HG02981 (cell line): ENCODE data around the gene HYOU1.
"Not testable (repeated sequence)": the region's sequence is repeated elsewhere in the genome, so short reads cannot be mapped to it uniquely, and the experiment has no call there.

ENCODE experiments used
- ATAC-seq: cut with Tn5 transposase; IDR thresholded peaks from one replicate; pipeline ENCODE4 v1.9.1; 2021; ENCODE audit warnings: mild to moderate bottlenecking, moderate library complexity; ENCODE audit not compliant: unreplicated experiment

Gene HYOU1

DNA sequence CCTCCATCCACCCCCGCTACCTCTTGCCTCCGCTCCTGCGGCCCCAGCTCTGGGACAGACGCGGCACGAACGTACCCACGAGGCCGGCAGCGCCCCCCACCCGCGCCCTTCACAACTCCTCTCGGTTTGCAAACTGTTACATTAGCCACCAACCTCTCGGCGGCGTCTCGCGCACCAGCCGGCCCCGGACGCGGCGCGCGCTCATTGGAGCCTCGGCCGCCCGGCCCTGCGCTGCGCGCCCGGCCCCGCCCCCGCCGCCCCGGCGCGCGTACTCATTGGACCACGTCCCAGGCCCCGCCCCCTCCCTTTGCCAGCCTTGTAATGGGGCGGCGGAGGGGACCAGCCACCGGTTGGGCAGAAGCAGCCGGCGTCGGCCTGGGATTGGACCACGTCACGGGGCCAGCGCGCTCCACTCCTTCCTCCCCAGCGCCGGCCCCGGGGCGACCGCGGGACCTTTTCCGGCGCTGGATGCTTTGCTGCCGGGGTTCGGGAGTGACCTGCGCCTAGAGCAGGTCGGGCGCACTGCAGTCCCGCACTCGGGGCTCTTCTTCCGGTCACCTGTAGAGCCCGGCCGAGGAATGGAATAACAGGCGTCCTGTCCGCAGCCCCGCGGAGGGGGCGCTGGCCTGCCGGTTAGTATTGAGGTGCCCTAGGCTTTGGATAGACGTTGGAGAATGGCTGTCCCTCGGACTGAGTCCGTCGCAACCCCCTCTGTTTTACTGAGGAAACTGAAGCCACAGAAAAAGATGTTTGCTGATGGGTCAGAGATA lies at the start of gene HYOU1:
Gene HYOU1 (minus strand): TSS at position 206 of the 770 bp plus-strand sequence. CDS start 1,045 bp downstream, outside the sequence.
- peak; percentile 92 for ATAC-seq

DNA sequence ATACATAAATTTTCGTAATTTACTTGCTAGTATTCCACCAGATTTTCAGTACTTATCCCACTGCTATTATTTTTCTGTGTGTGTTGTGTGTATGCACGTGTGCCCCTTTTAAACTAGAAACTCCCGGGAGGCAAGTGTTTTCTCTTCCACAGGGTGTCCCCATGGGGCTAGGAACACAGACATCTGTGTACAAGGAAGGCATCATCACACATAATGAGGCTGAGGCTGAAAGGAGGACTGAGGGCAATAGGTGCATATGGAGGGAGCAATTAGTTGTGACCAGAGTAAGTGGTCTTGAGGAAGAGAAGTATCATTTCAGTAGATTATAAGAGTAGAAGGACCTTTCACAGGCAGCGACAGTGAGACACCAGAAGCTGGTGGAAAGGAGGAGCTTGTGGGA lies 46.8 kb upstream of the HYOU1 start:
- no peak for ATAC-seq

GRCh38 chr11:119103161-119103664 lies 46.2 kb upstream of the HYOU1 start:
- not testable (repeated sequence) for ATAC-seq

DNA sequence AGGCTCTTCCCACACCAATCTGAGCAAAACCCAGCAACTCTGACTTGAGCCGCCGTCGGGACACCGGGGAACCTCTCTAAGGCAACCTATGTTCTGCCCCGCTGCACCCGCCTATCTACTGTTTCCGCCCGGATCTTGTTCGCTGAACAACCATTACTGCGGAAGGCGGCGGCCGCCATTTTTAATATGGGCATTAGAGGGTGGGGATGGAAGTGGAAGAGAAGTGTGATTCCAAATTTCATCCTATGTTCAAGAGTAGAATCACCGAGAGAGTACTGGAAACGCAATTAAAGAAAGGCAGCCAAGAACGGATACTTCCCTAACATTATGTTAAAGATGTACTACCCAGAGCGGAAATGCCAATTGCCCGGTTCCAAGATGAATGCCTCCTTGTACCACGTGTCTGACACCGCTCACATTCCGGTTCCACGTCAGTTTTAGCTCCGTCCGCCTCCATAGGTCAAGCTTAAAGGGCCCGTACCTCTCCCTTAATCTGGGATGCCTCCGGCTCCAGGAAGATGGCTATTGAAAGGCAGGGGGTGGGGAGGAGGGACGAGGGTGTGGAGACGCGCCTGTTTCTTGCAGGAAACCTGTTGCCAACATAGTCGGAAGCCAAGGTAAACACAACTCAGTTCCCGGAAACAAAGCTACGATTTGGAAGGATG lies 44.9 kb upstream of the HYOU1 start, which contains the start of gene DPAGT1:
Gene DPAGT1 (minus strand): TSS at position 95 of the 665 bp plus-strand sequence. CDS start 198 bp downstream, outside the sequence.
- peak; percentile 68 for ATAC-seq

DNA sequence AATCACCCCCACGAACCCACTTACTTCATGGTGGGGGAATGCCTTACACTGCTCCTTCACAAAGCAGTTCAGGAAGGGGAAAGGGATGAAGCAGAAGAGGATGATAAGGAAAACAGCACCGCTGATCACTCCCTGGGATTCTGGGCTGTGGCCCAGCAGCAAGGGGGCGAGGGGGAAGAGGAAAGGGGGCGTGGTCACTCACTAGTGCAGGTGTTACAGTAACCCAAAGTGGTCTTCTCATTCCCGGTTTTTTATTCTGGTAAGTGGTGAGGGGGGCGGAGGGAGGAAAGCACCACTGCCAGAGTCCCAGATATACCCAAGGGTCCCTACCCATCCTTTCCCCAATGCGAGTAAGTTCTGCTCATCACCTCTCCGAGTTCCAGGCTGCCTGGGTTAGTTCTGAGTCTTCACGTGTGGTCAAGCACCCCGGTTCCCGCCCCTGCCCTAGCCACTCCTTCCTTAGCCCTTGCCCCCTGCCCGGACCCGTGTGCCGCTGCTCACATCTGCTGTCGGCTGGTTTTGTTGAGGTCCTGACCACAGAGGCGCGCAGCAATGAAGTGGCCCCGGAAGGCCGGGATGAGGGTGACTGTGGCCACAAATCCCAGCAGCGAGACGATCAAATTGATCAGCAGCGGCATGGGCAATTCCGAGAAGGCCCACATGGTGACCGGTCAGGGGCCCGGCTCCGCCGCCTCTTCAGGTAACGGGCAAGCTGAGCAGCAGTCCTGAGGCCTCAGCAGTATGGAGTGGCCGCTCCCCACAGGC lies 44.2 kb upstream of the HYOU1 start:
- ATAC-seq, result peak; percentile 21

DNA sequence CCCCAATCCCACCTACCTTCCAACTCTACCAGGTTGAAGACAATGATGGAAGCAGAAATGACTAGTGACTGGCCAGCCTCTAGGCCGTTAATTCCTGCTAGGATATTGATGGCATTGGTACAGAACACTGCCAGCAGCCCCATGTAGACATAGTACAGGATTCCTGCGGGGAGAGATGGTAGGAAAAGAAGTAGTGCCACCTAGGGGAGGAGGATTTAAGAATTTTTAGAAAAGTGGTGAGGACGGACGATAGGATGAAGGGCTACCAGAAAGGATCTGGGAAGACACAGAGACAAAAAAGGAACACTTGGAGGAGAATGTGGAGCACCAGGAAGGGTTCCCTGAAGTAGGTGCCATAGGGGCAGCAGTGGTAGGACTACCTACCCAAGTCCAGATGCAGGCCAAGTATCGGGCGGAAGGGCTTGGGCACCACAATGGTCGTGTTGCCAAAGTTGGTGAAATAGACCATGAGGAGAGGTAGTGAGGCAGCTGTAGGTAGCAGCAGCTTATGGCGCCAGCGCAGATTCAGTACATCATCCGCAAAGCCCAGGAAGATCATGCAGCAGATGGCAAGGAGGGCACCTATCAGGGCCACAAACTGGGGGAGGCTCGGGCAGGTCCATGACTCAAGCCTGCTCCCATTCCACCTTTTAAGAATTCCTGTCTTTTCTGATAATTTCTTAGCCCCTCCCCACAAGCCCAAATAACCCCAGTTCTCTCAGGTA lies 43.4 kb upstream of the HYOU1 start:
- no peak for ATAC-seq

DNA sequence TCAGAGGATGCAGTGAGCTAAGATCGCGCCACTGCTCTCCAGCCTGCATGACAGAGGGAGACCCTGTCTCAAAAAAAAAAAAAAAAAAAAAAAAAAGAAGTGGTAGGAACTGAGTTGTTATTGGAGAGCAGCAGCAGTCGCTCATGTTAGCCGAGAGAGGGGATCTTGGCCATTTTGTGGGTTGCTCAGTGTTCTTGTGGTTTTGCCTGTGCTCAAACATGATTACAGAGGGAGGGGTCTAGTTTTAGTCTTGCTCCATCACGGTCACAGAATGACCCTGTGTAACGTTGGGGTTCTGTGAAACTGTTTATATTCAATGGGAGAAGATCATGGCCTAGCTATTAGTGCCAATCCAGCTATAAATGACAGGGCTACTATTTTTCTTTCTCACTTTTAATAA lies 42.7 kb upstream of the HYOU1 start:
- ATAC-seq, result no peak

- peak; percentile 78 for ATAC-seq
These were observed 38.3 kb upstream of the HYOU1 start for GRCh38 chr11:119095066-119095880.

DNA sequence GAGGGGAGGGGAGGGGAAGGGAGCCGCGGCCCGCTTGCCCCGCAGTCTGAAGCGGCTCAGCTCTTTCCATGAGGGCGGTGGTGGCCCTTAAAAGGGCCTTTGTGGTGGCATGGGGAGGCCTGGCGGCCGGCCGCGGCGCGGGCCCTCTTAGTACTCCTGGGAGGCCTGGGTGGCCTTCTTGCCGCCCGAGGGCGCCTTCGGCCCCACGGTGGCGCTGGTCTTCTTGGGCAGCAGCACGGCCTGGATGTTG lies 37.7 kb upstream of the HYOU1 start:
- peak; percentile 30 for ATAC-seq

GRCh38 chr11:119093942-119094815 lies 37.2 kb upstream of the HYOU1 start:
- no peak for ATAC-seq

GRCh38 chr11:119092880-119093842 lies 36.2 kb upstream of the HYOU1 start:
- no peak for ATAC-seq

- ATAC-seq, result no peak
These were observed 35.2 kb upstream of the HYOU1 start for GRCh38 chr11:119091966-119092879.

- no peak for ATAC-seq
These were observed 34.2 kb upstream of the HYOU1 start for GRCh38 chr11:119091178-119091577.

DNA sequence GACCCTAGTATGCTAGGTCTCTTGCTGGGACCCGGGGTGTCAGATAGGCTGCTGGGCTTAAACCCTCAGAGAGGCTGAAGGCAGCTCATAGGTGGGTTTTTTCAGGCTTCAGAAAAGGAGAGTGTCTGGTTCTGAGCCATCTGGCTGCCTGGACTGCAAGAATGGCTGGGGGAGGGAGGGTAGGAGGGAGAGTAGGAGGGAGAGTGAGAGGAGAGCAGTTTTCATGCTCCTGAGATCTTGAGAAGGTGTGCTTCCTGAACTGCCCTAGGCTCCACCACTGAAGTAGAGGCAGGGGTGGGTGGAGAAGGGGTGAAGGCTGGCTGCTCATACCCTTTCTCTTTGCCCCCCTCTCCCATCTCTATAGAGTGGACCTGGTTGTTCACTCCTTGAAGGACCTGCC lies 32.3 kb upstream of the HYOU1 start:
- no peak for ATAC-seq

- no peak for ATAC-seq
These were observed 31.4 kb upstream of the HYOU1 start for GRCh38 chr11:119088406-119088805.

DNA sequence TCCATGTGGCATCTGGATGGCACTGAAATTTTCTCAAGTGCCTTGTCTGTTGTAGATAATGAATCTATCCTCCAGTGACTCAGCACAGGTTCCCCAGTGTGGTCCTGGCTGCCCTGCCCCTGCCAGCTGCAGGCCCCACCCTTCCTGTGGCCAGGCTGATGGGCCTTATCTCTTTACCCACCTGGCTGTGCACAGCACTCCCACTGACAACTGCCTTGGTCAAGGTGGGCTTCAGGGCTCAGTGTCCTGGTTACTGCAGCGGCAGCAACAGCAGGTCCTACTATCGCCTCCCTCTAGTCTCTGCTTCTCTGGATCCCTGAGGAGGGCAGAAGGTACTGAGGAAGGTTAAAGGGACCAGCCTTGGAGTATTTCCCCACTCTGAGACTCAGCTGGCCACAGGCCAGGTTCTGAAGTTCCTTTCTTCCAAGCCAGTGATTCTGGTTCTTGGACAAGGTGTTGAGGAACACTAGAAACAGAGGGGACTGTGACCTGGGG lies 30.8 kb upstream of the HYOU1 start:
- ATAC-seq, result no peak

DNA sequence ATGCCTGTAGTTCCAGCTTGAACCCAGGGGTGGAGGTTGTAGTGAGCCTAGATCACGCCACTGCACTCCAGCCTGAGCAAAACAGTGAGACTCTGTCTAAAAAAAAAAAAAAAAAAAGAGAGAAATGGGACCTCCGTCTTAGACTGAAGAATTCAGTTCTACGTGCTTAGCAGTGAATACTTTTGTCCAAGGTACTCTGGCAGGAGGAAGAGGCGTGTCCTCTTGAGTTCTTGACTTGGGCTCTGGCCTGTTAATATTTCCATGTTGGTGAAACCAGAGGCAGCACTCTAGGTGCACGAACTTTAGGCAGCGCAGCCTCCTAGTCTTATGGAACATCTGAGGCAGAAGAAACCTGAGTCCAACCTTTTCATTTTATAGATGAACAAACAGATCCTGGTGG lies 30.1 kb upstream of the HYOU1 start:
- ATAC-seq, result no peak
